ENCODE measurements around the gene B4GALNT4.

DNA sequence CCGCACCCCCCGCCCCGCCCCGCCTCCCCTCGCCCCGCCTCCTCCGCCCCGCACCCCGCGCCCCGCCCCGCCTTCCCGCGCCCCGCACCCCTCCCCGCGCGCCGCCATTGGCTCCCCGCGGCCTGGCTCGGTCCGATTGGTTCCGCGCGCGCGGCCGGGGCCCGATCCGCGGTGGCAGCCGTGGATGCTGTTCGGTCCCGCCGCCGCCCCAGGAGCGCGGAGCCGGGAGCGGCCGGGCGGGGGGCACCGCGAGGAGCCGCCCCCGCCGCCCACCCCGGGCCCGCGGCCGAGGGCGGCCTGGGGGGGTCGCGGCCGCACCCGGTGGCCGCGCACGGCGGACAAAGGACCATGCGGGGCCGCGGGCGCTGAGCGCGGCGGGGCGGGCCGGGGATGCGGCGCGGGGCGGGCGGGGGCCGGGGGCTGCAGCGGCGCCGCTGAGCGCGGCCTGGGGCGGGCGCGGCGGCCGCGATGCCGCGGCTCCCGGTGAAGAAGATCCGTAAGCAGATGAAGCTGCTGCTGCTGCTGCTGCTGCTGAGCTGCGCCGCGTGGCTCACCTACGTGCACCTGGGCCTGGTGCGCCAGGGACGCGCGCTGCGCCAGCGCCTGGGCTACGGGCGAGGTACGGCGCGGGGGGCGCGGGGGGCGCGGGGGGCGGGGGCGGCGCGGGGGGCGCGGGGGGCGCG lies at the start of gene B4GALNT4:
- TF ChIP-seq, protein P1, sequence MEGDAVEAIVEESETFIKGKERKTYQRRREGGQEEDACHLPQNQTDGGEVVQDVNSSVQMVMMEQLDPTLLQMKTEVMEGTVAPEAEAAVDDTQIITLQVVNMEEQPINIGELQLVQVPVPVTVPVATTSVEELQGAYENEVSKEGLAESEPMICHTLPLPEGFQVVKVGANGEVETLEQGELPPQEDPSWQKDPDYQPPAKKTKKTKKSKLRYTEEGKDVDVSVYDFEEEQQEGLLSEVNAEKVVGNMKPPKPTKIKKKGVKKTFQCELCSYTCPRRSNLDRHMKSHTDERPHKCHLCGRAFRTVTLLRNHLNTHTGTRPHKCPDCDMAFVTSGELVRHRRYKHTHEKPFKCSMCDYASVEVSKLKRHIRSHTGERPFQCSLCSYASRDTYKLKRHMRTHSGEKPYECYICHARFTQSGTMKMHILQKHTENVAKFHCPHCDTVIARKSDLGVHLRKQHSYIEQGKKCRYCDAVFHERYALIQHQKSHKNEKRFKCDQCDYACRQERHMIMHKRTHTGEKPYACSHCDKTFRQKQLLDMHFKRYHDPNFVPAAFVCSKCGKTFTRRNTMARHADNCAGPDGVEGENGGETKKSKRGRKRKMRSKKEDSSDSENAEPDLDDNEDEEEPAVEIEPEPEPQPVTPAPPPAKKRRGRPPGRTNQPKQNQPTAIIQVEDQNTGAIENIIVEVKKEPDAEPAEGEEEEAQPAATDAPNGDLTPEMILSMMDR (IDR thresholded peaks at IDR 0.05) = no peak
- TF ChIP-seq POLR2A (IDR thresholded peaks at IDR 0.05) = no peak
